Ectodermal cell (in vitro differentiated cells): ENCODE data around the gene MARK1.

ENCODE experiments used
- H3K27ac ChIP-seq: 2 replicates; pipeline ENCODE4 v1.7.0; 2013; ENCODE audit warnings: mild to moderate bottlenecking, low read depth, low read length; ENCODE audit not compliant: insufficient read depth, poor library complexity, severe bottlenecking
- H3K27me3 ChIP-seq: 2 replicates; pipeline ENCODE4 v1.7.0; 2013; ENCODE audit warnings: mild to moderate bottlenecking, low read length; ENCODE audit not compliant: insufficient read depth, control insufficient read depth, poor library complexity, severe bottlenecking
- H3K36me3 ChIP-seq: one replicate; pipeline ENCODE4 v1.7.0; 2013; ENCODE audit warnings: low read length; ENCODE audit not compliant: control insufficient read depth, insufficient read depth
- H3K4me1 ChIP-seq: one replicate; pipeline ENCODE4 v1.7.0; 2013; ENCODE audit warnings: low read length; ENCODE audit not compliant: control insufficient read depth, insufficient read depth
- H3K4me3 ChIP-seq: 2 replicates; pipeline ENCODE4 v1.7.0; 2013; ENCODE audit warnings: low read depth, low read length, control low read depth; ENCODE audit not compliant: insufficient read depth
- H3K9me3 ChIP-seq: 2 replicates; pipeline ENCODE4 v1.7.0; 2013; ENCODE audit warnings: mild to moderate bottlenecking, low read length, moderate library complexity; ENCODE audit not compliant: control insufficient read depth
- WGBS, 2 experiments: methylation state at CpG; one replicate each; pipeline ENCODE4 v1.1.7; 2013; ENCODE audit warnings: missing lambda C conversion rate in 2 of 2; 5-methylcytosine and 5-hydroxymethylcytosine counted together

The MARK1 gene

GRCh38 chr1:220684890-220685289 is 157.0 kb downstream of the MARK1 start:
- H3K36me3 ChIP-seq: no peaks in the 10 kb centered on the region
- peaks cover 7% of the 10 kb centered on the region for H3K27me3 ChIP-seq
- H3K9me3 ChIP-seq: no peaks in the 10 kb centered on the region
- no peak overlapping the region for H3K4me3 ChIP-seq
- H3K27ac ChIP-seq: no peak overlapping the region
- no peaks in the 10 kb centered on the region for H3K4me1 ChIP-seq
- WGBS, 2 experiments: 89 to 95% methylated on average over 4 of the region's 4 CpGs

- Histone ChIP-seq H3K27ac (no peak overlapping the region), H3K4me3 (no peak overlapping the region), H3K4me1 (no peaks in the 10 kb centered on the region), H3K9me3 (no peaks in the 10 kb centered on the region), H3K27me3 (peaks cover 17% of the 10 kb centered on the region), H3K36me3 (no peaks in the 10 kb centered on the region)
- WGBS, 2 experiments: 93 to 94% methylated on average over 3 of the region's 3 CpGs
Observed at GRCh38 chr1:220685879-220686278, 157.9 kb downstream of the MARK1 start.

- Histone ChIP-seq H3K4me3 (no peak overlapping the region), H3K27ac (no peak overlapping the region), H3K9me3 (no peaks in the 10 kb centered on the region), H3K36me3 (no peaks in the 10 kb centered on the region), H3K27me3 (peaks cover 35% of the 10 kb centered on the region), H3K4me1 (no peaks in the 10 kb centered on the region)
- 92 to 93% methylated on average over 1 to 5 of the region's 5 CpGs for WGBS, 2 experiments
Observed at GRCh38 chr1:220687809-220688208, 159.9 kb downstream of the MARK1 start.

GRCh38 chr1:220689666-220690065 is 161.7 kb downstream of the MARK1 start:
- no peaks in the 10 kb centered on the region for H3K36me3 ChIP-seq
- no peaks in the 10 kb centered on the region for H3K9me3 ChIP-seq
- peaks cover 35% of the 10 kb centered on the region for H3K27me3 ChIP-seq
- H3K4me1 ChIP-seq: no peaks in the 10 kb centered on the region
- 63 to 70% methylated on average over 13 to 14 of the region's 14 CpGs for WGBS, 2 experiments
- peak overlapping the region; percentile 68 for H3K4me3 ChIP-seq
- H3K27ac ChIP-seq: no peak overlapping the region

GRCh38 chr1:220690140-220691052 is 162.5 kb downstream of the MARK1 start, which contains the start of gene C1orf115:
TSS of gene C1orf115 (plus strand) at chr1:220690363. CDS start at chr1:220690403, 40 bp downstream.
- WGBS, 2 experiments: 1 to 2% methylated on average over 96 of the region's 96 CpGs
- H3K36me3 ChIP-seq: no peaks in the 10 kb centered on the region
- no peaks in the 10 kb centered on the region for H3K9me3 ChIP-seq
- peaks cover 35% of the 10 kb centered on the region for H3K27me3 ChIP-seq
- no peak within 1 kb of the TSS for H3K27ac ChIP-seq
- no peaks in the 10 kb centered on the region for H3K4me1 ChIP-seq
- H3K4me3 ChIP-seq: peak within 1 kb of the TSS; percentile 68

GRCh38 chr1:220691053-220691684 is 163.2 kb downstream of the MARK1 start:
- no peak overlapping the region for H3K27ac ChIP-seq
- WGBS, 2 experiments: 78 to 82% methylated on average over 14 of the region's 14 CpGs

GRCh38 chr1:220692436-220693228 is 164.7 kb downstream of the MARK1 start:
- no peak overlapping the region for H3K27ac ChIP-seq
- no peak overlapping the region for H3K4me3 ChIP-seq
- H3K36me3 ChIP-seq: no peaks in the 10 kb centered on the region
- no peaks in the 10 kb centered on the region for H3K9me3 ChIP-seq
- 92 to 96% methylated on average over 8 of the region's 8 CpGs for WGBS, 2 experiments
- peaks cover 35% of the 10 kb centered on the region for H3K27me3 ChIP-seq
- H3K4me1 ChIP-seq: no peaks in the 10 kb centered on the region

More at GRCh38 chr1:220691053-220691684, 163.2 kb downstream of the MARK1 start:
- Histone ChIP-seq H3K27me3 (peaks cover 35% of the 10 kb centered on the region), H3K4me3 (peak overlapping the region; percentile 68), H3K36me3 (no peaks in the 10 kb centered on the region), H3K9me3 (no peaks in the 10 kb centered on the region), H3K4me1 (no peaks in the 10 kb centered on the region)

GRCh38 chr1:220694866-220695382 is 167.0 kb downstream of the MARK1 start:
- no peaks in the 10 kb centered on the region for H3K4me1 ChIP-seq
- peaks cover 27% of the 10 kb centered on the region for H3K27me3 ChIP-seq
- H3K4me3 ChIP-seq: no peak overlapping the region
- H3K9me3 ChIP-seq: no peaks in the 10 kb centered on the region
- H3K36me3 ChIP-seq: no peaks in the 10 kb centered on the region
- WGBS, 2 experiments: 96% methylated on average over 8 of the region's 8 CpGs
- no peak overlapping the region for H3K27ac ChIP-seq

- WGBS, 2 experiments: 89 to 94% methylated on average over 4 of the region's 4 CpGs
- Histone ChIP-seq H3K27me3 (peaks cover 22% of the 10 kb centered on the region), H3K9me3 (no peaks in the 10 kb centered on the region), H3K4me3 (no peak overlapping the region), H3K27ac (no peak overlapping the region), H3K4me1 (no peaks in the 10 kb centered on the region), H3K36me3 (no peaks in the 10 kb centered on the region)
Observed at GRCh38 chr1:220695426-220695825, 167.5 kb downstream of the MARK1 start.
